ENCODE data around the gene ALOX15B. TPM values are rescaled to one million over a fixed set of nuclear protein-coding genes. Genes with fewer than 3 reads are reported as not detected.

Gene ALOX15B
- total RNA-seq, 1 donor from 2014 or later: not detected

GRCh38 chr17:8016632-8017424 lies 22.0 kb upstream of the ALOX15B start:
- peak overlapping the region; percentile 66 for H3K4me3 Mint-ChIP-seq
- DNase-seq (no peak), ATAC-seq (ENCODE audit: low read depth) (peak; percentile 69)
- ChIA-PET CTCF (no interaction called here), POLR2A (no interaction called here)
- H3K9me3 Mint-ChIP-seq: no peaks in the 10 kb centered on the region
- TF ChIP-seq CTCF (IDR thresholded peaks at IDR 0.05): no peak
- no peaks in the 10 kb centered on the region for H3K36me3 Mint-ChIP-seq (ENCODE audit: low read depth)
- no peak overlapping the region for H3K27ac Mint-ChIP-seq
- H3K4me1 Mint-ChIP-seq: peaks cover 20% of the 10 kb centered on the region
- peaks cover 52% of the 10 kb centered on the region for H3K27me3 Mint-ChIP-seq
- intact Hi-C loops (cut with micrococcal nuclease): no loop called here

DNA sequence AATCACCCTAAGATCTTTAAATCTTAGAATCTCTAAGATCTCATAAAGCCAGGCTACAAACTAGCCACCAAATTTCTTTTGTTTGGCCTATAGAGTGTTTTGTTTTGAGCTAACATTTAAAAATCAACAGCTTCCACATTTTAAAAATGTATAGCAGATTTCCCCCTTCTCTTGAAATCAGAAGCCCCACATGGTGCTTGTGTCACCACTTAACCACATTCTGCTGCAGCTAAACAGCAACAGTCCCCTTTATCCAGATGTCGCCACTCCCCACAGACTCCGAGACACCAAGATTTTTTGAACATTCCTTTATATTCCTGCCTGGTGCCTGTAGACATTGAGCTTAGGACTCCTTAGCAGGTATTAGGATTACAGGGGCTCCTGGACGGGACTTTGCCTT lies 20.4 kb upstream of the ALOX15B start:
- ChIA-PET POLR2A (no interaction called here), CTCF (interaction anchor here (0.6 to 1.4 kb wide), 3 partner anchors 23 to 65 kb away, joined by 3 to 5 read pairs (median 5); no protein-coding TSS in a partner anchor)
- no peak for ATAC-seq (ENCODE audit: low read depth)
- Mint-ChIP-seq H3K9me3 (no peaks in the 10 kb centered on the region), H3K27me3 (peaks cover 54% of the 10 kb centered on the region), H3K36me3 (ENCODE audit: low read depth) (no peaks in the 10 kb centered on the region), H3K4me1 (peaks cover 16% of the 10 kb centered on the region), H3K27ac (no peak overlapping the region), H3K4me3 (no peak overlapping the region)
- no peak for DNase-seq
- intact Hi-C loops (cut with micrococcal nuclease): no loop called here
- TF ChIP-seq CTCF (IDR thresholded peaks at IDR 0.05): no peak

DNA sequence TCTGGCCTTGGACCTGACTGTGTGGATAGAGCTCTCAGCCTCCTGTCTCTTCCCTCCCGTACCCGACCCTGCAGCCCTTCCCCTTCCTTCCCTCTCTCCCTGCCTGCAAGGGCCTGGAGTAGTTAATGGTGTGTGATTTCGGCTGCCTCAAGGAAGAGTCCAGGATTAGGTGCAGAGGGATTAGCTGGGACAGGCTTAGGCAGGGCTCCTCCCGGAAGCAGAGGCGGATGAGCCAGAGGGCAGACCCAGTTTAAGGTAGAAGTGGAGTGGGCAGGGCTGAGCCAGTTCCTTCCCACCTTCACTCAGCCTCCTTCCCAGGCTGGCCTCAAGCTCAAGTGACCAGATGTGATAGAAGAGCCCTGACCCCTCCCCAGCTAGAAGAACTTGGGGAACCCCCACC lies 19.7 kb upstream of the ALOX15B start:
- H3K4me3 Mint-ChIP-seq: no peak overlapping the region
- CTCF ChIA-PET: interaction anchor here (0.6 to 1.4 kb wide), 2 partner anchors 39 to 66 kb away, joined by 3 to 5 read pairs; no protein-coding TSS in a partner anchor

GRCh38 chr17:8019665-8020650 lies 18.9 kb upstream of the ALOX15B start:
- Mint-ChIP-seq H3K4me3 (no peak overlapping the region), H3K4me1 (peaks cover 10% of the 10 kb centered on the region), H3K27ac (no peak overlapping the region), H3K27me3 (peaks cover 55% of the 10 kb centered on the region), H3K9me3 (no peaks in the 10 kb centered on the region), H3K36me3 (ENCODE audit: low read depth) (no peaks in the 10 kb centered on the region)
- CTCF ChIA-PET: no interaction called here
- no peak for DNase-seq
- intact Hi-C loops (cut with micrococcal nuclease): no loop called here
- POLR2A ChIA-PET: no interaction called here
- no peak for TF ChIP-seq CTCF (IDR thresholded peaks at IDR 0.05)
- ATAC-seq (ENCODE audit: low read depth): no peak

More for the DNA sequence above, 19.7 kb upstream of the ALOX15B start:
- no peaks in the 10 kb centered on the region for H3K36me3 Mint-ChIP-seq (ENCODE audit: low read depth)
- H3K27ac Mint-ChIP-seq: no peak overlapping the region
- H3K9me3 Mint-ChIP-seq: no peaks in the 10 kb centered on the region
- H3K27me3 Mint-ChIP-seq: peaks cover 52% of the 10 kb centered on the region
- TF ChIP-seq CTCF (IDR thresholded peaks at IDR 0.05): no peak
- peaks cover 10% of the 10 kb centered on the region for H3K4me1 Mint-ChIP-seq
- ATAC-seq (ENCODE audit: low read depth): no peak
- no peak for DNase-seq
- POLR2A ChIA-PET: no interaction called here
- intact Hi-C loops (cut with micrococcal nuclease): no loop called here
